Neural cell (in vitro differentiated cells): ENCODE results near the gene RALA. TPM values are rescaled to one million over a fixed set of nuclear protein-coding genes. Genes with fewer than 3 reads are reported as not detected.

Experiments
- H2AFZ ChIP-seq: fragments of 200-600, 300-800 bp; sonication (generic), shearing (Covaris generic); 2 replicates; pipeline ENCODE4 v1.6.0; 2014; ENCODE audit warnings: low read depth, mild to moderate bottlenecking, antibody characterized with exemption, low read length, moderate library complexity
- H3F3A ChIP-seq: fragments of 200-600 bp; shearing (Covaris generic); 2 replicates; pipeline ENCODE4 v1.6.1; 2016; ENCODE audit warnings: mild to moderate bottlenecking, moderate library complexity, mixed read lengths, antibody characterized with exemption, low read length; ENCODE audit not compliant: insufficient read depth, poor library complexity, severe bottlenecking
- H3K27ac ChIP-seq: fragments of 200-600, 300-800 bp; sonication (generic), shearing (Covaris generic); 2 replicates; pipeline ENCODE4 v1.5.1; 2014; ENCODE audit warnings: mild to moderate bottlenecking, low read length, moderate library complexity
- H3K27me3 ChIP-seq: fragments of 300-800, 200-600 bp; sonication (generic), shearing (Covaris generic); 2 replicates; pipeline ENCODE4 v1.6.0; 2014; ENCODE audit warnings: mild to moderate bottlenecking, low read depth, low read length, moderate library complexity; ENCODE audit not compliant: insufficient read depth
- H3K36me3 ChIP-seq: fragments of 300-800, 200-600 bp; sonication (generic), shearing (Covaris generic); 2 replicates; pipeline ENCODE4 v1.5.1; 2014; ENCODE audit warnings: mild to moderate bottlenecking, antibody characterized with exemption, low read length, moderate library complexity; ENCODE audit not compliant: insufficient read depth
- H3K4me2 ChIP-seq: fragments of 300-800, 200-600 bp; sonication (generic), shearing (Covaris generic); 2 replicates; pipeline ENCODE4 v1.6.0; 2014; ENCODE audit warnings: mild to moderate bottlenecking, low read length
- H3K4me3 ChIP-seq: fragments of 300-800, 200-600 bp; sonication (generic), shearing (Covaris generic); 2 replicates; pipeline ENCODE4 v1.5.1; 2014; ENCODE audit warnings: mild to moderate bottlenecking, low read length, moderate library complexity
- H3K79me2 ChIP-seq: fragments of 200-600 bp; shearing (Covaris generic); replicated peaks from 2 replicates; pipeline ENCODE4 v1.6.0; 2014; ENCODE audit warnings: mild to moderate bottlenecking, low read length, moderate library complexity; ENCODE audit not compliant: insufficient read depth
- H3K9ac ChIP-seq: fragments of 300-800, 200-600 bp; sonication (generic), shearing (Covaris generic); 2 replicates; pipeline ENCODE4 v1.6.1; 2016; ENCODE audit warnings: mild to moderate bottlenecking, low read length, mixed read lengths
- H3K9me2 ChIP-seq: fragments of 200-600 bp; shearing (Covaris generic); 2 replicates; pipeline ENCODE4 v1.6.1; 2016; ENCODE audit warnings: mild to moderate bottlenecking, low read length, mixed read lengths; ENCODE audit not compliant: insufficient read depth
- H3K9me3 ChIP-seq: fragments of 200-600, 300-800 bp; sonication (generic), shearing (Covaris generic); 2 replicates; pipeline ENCODE4 v1.6.1; 2016; ENCODE audit warnings: mild to moderate bottlenecking, mixed run types, low read length, moderate library complexity, mixed read lengths
- H4K20me1 ChIP-seq: fragments of 200-600 bp; shearing (Covaris generic); 2 replicates; pipeline ENCODE4 v1.6.1; 2016; ENCODE audit warnings: mild to moderate bottlenecking, mixed run types; ENCODE audit not compliant: insufficient read depth
- EP300 ChIP-seq: fragments of 450-650 bp; conservative IDR thresholded peaks from 2 replicates; pipeline ENCODE4 v1.6.1; 2014; ENCODE audit warnings: antibody characterized with exemption, mild to moderate bottlenecking, moderate library complexity; ENCODE audit not compliant: poor library complexity, severe bottlenecking
- EZH2 ChIP-seq: fragments of 200-600, 300-800 bp; shearing (Covaris generic), sonication (generic); IDR thresholded peaks from 2 replicates; pipeline ENCODE4 v1.6.1; 2014; ENCODE audit warnings: antibody characterized with exemption, low read length, borderline replicate concordance, mild to moderate bottlenecking; ENCODE audit not compliant: insufficient read depth, poor library complexity, severe bottlenecking
- POLR2AphosphoS5 ChIP-seq: IDR thresholded peaks from 2 replicates; pipeline ENCODE4 v1.6.1; 2012
- RAD21 ChIP-seq: fragments of 450-650 bp; conservative IDR thresholded peaks from 2 replicates; pipeline ENCODE4 v1.6.1; 2014; ENCODE audit warnings: antibody characterized with exemption, mild to moderate bottlenecking, moderate library complexity
- SMC3 ChIP-seq: fragments of 450-650 bp; conservative IDR thresholded peaks from 2 replicates; pipeline ENCODE4 v1.6.1; 2014; ENCODE audit warnings: antibody characterized with exemption, mild to moderate bottlenecking, moderate library complexity; ENCODE audit not compliant: poor library complexity
- TAF1 ChIP-seq: IDR thresholded peaks from 2 replicates; pipeline ENCODE4 v1.6.1; 2012; ENCODE audit warnings: low read depth
- polyA plus RNA-seq: library from polyadenylated mRNA; depleted of rRNA; stranded (reverse); fragments of >200 nt; gene quantifications from 2 replicates; pipeline ENCODE4 v1.2.3, GENCODE V29; 2014
- TF ChIP-seq, protein P1 (sequence below): IDR thresholded peaks from 2 replicates; pipeline ENCODE4 v1.6.1; 2012; ENCODE audit warnings: borderline replicate concordance

Gene RALA
- polyA plus RNA-seq, 1 donor from 2014 or later: 36.2 TPM

DNA sequence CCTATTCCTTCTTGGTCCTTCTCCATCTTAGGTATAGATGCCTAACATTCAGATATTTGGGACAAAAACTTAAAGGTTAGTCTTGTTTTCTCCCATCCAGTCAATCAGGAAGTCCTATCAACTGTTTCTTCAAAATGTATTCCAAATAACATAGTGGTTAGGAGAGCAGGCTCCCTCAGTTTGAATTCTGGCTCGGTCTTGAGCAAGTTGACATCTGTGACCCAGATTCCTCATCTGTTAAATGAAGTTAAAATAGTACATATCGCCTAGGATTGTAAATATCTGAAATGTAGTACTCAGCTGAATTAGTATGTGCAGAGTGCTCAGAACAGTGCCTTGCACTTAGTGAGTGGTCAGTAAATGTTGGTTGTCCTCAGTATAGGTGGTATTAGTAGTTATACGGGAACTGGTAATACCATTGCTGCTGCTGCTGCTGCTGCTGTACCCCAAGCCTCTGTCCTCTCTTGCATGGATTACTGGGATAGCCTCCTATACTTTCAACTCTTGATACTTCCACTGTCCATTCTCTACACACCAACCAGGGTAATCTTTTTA lies 58.6 kb downstream of the RALA start:
- no peaks in the 10 kb centered on the region for H3K27me3 ChIP-seq
- H3K27ac ChIP-seq: no peak overlapping the region
- no peak overlapping the region for H3K4me3 ChIP-seq
- no peak overlapping the region for H3K4me2 ChIP-seq
- no peaks in the 10 kb centered on the region for H3K36me3 ChIP-seq
- no peaks in the 10 kb centered on the region for H4K20me1 ChIP-seq
- H3K9me2 ChIP-seq: no peaks in the 10 kb centered on the region
- H3K9ac ChIP-seq: no peak overlapping the region
- peaks cover 11% of the 10 kb centered on the region for H3K79me2 ChIP-seq
- no peaks in the 10 kb centered on the region for H3K9me3 ChIP-seq
- no peak for TF ChIP-seq SMC3
- no peaks in the 10 kb centered on the region for H3F3A ChIP-seq
- no peak overlapping the region for H2AFZ ChIP-seq

DNA sequence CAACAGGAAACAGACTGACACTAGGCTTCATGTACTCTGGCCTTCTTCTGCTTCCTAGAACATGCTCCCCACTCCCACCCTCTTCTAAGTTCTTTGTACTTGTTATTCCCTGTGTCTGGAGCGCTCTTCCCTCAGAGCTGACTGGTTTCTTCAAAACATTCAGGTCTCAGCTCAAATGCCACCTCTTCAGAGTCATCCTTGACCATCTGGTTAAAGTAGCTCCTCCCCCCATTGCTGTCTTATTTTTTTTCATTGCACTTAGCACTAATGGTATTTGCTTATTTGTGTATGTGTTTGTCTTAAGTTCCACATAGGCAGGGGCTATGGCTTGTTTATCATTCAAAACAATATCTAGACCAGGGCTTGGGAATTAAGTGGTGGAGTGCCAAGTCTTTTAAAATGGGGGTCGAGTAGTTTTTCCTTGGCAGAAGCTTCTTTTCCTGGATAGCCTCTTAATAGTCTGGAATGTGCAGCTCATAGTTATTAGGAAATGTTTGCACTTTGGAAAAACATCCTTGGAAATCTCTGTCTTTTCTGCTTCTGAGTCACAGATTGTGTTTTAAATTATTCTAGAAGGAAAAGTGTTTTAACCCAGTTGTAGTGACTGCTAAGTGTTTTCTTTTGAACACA lies 60.0 kb downstream of the RALA start:
- H3K79me2 ChIP-seq: peaks cover 10% of the 10 kb centered on the region
- no peaks in the 10 kb centered on the region for H3K9me3 ChIP-seq
- H3K4me2 ChIP-seq: no peak overlapping the region
- H3K36me3 ChIP-seq: no peaks in the 10 kb centered on the region
- H2AFZ ChIP-seq: no peak overlapping the region
- H4K20me1 ChIP-seq: no peaks in the 10 kb centered on the region
- H3K9me2 ChIP-seq: no peaks in the 10 kb centered on the region
- no peak overlapping the region for H3K9ac ChIP-seq
- no peak for TF ChIP-seq TAF1
- no peak overlapping the region for H3K27ac ChIP-seq
- no peak overlapping the region for H3K4me3 ChIP-seq
- H3F3A ChIP-seq: no peaks in the 10 kb centered on the region
- no peaks in the 10 kb centered on the region for H3K27me3 ChIP-seq

DNA sequence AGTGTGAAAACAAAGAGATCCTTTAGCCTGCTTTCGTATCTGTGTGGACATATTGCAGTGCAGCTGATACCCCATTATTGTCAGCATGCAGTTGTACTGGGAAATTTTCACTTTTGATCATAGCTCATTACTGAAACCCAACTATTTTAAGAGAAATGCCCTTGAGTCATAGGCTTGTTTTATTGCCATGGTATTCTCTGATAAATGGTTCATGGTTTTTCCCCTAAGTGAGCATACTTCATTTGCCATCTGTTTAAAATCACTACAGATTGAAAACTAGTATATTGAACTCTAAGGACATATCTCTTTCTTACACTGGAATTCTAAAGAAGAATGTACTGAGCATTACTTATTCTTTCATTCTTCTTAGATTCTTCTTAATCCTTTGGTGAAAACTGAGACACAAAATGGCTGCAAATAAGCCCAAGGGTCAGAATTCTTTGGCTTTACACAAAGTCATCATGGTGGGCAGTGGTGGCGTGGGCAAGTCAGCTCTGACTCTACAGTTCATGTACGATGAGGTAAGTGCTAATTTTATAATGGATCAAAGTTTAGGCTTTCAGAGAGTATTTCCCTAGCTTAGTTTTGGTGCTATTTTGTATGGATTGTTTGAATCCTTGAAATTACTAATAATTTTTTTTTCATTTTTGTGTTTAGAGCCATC lies 63.0 kb downstream of the RALA start:
- Histone ChIP-seq H3K79me2 (peaks cover 6% of the 10 kb centered on the region), H3F3A (no peaks in the 10 kb centered on the region), H3K27ac (no peak overlapping the region), H3K4me3 (no peak overlapping the region), H3K4me2 (no peak overlapping the region), H2AFZ (no peak overlapping the region), H3K36me3 (no peaks in the 10 kb centered on the region), H3K9me2 (no peaks in the 10 kb centered on the region), H3K27me3 (no peaks in the 10 kb centered on the region), H3K9me3 (no peaks in the 10 kb centered on the region), H4K20me1 (no peaks in the 10 kb centered on the region), H3K9ac (no peak overlapping the region)
- TF ChIP-seq EZH2 (no peak), POLR2AphosphoS5 (no peak), RAD21 (no peak), EP300 (no peak), TAF1 (no peak), SMC3 (no peak)
- TF ChIP-seq, protein P1, sequence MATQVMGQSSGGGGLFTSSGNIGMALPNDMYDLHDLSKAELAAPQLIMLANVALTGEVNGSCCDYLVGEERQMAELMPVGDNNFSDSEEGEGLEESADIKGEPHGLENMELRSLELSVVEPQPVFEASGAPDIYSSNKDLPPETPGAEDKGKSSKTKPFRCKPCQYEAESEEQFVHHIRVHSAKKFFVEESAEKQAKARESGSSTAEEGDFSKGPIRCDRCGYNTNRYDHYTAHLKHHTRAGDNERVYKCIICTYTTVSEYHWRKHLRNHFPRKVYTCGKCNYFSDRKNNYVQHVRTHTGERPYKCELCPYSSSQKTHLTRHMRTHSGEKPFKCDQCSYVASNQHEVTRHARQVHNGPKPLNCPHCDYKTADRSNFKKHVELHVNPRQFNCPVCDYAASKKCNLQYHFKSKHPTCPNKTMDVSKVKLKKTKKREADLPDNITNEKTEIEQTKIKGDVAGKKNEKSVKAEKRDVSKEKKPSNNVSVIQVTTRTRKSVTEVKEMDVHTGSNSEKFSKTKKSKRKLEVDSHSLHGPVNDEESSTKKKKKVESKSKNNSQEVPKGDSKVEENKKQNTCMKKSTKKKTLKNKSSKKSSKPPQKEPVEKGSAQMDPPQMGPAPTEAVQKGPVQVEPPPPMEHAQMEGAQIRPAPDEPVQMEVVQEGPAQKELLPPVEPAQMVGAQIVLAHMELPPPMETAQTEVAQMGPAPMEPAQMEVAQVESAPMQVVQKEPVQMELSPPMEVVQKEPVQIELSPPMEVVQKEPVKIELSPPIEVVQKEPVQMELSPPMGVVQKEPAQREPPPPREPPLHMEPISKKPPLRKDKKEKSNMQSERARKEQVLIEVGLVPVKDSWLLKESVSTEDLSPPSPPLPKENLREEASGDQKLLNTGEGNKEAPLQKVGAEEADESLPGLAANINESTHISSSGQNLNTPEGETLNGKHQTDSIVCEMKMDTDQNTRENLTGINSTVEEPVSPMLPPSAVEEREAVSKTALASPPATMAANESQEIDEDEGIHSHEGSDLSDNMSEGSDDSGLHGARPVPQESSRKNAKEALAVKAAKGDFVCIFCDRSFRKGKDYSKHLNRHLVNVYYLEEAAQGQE: no peak
